GM19099 (cell line): ENCODE measurements around the gene IPO9.

Experiments
- POLR2A ChIP-seq: IDR thresholded peaks from 3 replicates; pipeline ENCODE4 v1.6.1; 2011; ENCODE audit warnings: low read depth; ENCODE audit not compliant: insufficient read length; ENCODE audit errors: extremely low read depth

IPO9 gene

DNA sequence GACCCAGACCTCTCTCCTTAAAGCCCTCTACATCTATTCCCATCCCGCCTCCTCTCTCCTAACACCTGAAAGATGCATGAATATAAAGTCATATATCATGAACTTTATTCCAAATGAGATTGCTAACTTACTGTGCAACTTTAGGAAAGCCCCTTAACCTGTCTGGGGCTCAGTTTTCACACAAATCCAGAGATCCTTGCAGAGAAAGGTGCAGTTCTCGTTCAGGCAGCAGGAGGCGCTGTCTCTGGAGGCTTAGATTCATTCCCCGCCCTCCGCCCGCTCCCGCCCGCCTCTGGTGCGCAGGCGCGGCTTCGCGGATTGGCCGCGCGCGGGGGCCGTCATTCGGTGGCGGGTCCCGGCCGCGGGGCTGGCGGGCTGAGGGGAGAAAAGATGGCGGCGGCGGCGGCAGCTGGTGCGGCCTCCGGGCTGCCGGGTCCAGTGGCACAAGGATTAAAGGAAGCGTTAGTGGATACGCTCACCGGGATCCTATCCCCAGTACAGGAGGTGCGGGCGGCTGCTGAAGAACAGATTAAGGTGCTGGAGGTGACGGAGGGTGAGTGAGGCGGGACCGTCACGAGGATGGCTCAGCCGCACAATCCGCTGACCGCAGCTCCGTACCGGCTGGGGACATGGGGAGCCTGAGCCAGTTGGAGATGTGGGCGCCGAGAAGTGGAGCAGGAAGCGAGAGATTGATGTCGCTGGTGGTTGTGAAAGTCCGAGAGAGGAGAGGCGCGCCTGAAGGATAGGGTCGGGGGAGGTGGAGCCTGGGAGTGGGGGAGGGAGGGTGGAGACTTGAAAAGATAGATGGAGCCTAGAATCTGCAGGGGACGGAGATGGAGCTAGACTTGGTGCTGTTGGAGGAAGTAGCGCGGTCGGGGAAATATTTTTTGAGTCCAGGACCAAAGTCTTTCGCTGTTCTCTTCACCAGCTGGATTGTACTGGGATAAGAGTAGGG is at the start of gene IPO9:
Gene IPO9, plus strand, starts transcription at position 338 of the 955 bp plus-strand sequence. Its CDS starts 53 bp downstream, at position 391.
- peak; percentile 89 for TF ChIP-seq POLR2A

DNA sequence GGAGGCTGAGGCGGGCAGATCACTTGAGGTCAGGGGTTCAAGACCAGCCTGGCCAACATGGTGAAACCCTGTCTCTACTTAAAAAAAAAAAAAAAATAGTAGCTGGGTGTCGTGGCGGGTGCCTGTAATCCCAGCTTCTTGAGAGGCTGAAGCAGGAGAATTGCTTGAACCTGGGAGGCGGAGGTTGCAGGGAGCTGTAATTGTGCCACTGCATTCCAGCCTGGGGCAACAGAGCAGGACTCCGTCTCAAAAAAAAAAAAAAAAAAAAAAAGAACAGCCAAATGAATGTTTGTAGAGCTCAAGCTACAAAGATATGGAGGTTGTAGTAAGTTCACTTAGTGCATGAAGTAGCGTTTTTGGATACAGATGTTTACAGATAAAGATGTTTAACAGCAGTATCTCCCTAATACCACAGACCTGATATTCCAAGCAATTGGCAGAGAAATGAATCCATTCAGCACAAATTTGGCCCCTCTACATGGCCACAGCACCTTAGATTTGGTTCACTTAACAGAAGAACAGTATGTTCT is 49.5 kb upstream of the IPO9 start:
- TF ChIP-seq POLR2A: no peak

DNA sequence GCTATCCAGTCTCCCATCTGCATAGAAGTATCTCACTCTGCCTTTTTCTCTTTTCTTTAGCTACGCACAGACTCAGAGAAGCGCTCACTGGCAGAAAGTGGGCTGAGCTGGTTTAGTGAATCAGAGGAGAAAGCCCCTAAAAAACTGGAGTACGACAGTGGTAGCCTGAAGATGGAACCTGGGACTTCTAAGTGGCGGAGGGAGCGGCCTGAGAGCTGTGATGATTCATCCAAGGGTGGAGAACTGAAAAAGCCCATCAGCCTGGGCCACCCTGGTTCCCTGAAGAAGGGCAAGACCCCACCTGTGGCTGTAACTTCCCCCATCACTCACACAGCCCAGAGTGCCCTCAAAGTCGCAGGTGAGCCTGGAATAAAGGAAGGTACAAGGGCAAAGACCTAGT is 48.0 kb upstream of the IPO9 start:
- no peak for TF ChIP-seq POLR2A

DNA sequence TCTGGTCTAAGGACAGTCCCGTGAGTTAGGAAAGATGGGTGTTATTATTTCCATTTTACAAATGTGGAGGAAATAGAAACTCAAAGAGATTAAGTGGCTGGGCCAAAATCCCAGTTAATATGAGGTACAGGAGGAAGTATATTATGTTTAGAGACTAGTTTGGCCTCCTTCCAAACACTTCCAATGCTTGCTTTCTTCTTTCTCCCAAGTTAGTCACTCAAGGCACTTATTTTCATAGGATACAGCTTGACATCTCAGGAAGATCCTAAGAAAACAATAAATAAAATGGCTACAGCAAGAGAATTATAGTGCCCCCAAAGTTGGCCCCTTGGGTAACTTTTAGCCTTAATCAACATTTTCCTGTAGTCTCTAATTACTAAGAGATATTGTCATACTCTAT is 47.5 kb upstream of the IPO9 start:
- TF ChIP-seq POLR2A: no peak

DNA sequence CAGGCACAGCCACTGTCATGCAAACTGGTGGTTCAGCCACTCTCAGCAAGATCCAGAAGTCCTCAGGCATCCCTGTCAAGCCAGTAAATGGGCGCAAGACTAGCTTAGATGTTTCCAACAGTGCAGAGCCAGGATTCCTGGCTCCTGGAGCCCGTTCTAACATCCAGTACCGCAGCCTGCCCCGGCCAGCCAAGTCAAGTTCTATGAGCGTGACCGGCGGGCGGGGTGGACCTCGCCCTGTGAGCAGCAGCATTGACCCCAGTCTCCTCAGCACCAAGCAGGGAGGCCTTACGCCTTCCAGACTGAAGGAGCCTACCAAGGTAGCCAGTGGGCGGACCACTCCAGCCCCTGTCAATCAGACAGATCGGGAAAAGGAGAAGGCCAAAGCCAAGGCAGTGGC is 46.6 kb upstream of the IPO9 start:
- no peak for TF ChIP-seq POLR2A

DNA sequence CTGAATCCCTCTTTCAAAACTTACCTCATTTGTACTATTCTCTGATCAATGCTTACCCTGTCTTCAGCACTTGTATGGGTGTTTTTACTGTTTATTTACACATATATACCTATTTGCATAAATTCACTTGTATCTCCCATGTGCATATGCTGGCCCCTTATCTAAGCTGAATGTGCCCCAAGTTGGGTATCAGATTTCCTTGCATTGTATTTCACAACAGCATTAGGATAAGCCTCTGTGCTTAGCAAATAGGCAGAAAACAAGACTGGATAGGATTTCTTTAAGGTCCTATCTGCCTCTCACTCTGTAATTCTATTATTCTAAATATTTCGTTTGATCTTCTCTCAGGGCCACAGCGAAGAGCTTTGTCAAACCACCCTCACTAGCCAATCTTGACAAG is 45.9 kb upstream of the IPO9 start:
- TF ChIP-seq POLR2A: no peak

DNA sequence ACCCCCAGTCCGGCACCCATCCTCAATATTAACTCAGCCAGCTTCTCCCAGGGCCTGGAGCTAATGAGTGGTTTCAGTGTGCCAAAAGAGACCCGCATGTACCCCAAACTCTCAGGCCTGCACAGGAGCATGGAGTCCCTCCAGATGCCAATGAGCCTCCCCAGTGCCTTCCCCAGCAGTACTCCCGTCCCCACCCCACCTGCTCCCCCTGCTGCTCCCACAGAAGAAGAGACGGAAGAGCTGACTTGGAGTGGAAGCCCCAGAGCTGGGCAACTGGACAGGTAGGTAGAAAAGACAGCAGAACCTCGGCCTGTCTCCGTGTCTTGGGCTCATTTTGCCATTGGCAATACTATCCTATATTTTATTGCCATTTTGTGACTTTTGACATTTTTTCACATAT is 45.4 kb upstream of the IPO9 start:
- TF ChIP-seq POLR2A: no peak

DNA sequence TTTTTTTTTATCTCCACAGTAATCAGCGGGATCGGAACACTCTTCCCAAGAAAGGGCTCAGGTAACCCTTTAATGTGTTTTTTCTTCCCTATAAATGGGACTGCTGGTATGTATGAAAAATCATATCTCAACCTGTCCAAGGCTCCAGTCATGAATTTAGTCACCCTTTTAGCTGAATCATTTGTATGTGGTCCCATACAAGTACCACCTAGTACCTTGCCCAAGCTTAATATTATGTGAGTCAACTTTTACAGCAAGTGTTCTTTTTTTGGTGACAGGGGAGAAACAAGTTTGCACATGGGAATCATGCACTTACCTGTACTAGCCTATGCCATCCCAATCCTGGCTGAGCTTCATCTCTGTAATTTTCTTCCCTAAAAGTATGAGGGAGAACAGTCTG is 43.7 kb upstream of the IPO9 start:
- TF ChIP-seq POLR2A: no peak

DNA sequence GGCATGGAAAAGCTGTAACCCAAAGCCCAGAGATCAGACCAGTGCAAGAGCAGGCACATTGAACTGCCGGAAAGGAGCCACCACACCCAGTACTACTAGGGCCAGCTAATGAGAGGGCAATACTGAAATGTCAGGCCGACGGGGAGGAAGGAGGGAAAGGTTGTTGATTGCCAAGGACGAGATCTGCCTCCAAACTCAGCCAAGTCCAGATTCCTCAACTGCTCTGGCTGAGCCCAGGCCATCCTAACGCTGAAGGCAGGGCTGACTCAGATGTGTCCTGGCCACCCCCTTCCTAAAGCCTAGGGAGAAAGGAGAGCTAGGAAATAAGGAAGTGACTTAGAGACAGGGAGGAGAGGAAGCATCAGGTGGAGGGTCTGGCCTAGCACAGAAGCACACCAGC is 42.1 kb upstream of the IPO9 start:
- TF ChIP-seq POLR2A: no peak

DNA sequence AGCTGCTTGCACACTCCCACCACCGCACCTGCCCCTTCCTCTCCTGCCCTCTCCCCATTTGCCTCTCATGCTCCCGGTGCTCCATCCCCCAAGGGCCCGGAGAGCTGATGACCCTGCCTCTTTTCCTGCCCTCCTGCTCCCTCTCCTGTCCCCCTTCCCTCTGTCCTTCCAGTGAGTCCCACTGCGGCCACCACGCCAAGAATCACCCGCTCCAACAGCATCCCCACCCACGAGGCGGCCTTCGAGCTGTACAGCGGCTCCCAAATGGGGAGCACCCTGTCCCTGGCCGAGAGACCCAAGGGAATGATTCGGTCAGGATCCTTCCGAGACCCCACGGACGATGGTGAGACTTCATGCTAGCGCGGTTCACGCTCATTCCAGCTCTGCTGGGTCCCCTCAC is 40.7 kb upstream of the IPO9 start:
- no peak for TF ChIP-seq POLR2A

DNA sequence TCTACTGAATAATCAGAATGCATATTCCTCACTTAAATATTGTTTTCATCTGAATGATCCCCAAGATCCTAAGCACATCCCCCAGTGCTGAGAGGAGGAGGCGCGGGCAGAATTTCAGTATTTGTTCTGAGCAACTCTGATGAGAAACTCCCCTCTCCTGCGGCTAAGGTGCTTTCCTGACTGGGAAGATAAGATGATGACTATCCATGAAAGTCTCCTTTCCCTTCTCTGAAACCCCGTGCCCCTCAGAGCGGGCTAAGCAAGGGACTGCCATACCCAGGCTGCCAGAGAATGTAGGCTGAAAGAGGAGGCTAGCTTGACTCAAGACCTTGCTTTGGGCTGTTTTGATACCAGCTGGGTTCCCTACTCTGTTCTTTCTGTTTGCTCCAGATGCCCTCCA is 39.7 kb upstream of the IPO9 start:
- no peak for TF ChIP-seq POLR2A

DNA sequence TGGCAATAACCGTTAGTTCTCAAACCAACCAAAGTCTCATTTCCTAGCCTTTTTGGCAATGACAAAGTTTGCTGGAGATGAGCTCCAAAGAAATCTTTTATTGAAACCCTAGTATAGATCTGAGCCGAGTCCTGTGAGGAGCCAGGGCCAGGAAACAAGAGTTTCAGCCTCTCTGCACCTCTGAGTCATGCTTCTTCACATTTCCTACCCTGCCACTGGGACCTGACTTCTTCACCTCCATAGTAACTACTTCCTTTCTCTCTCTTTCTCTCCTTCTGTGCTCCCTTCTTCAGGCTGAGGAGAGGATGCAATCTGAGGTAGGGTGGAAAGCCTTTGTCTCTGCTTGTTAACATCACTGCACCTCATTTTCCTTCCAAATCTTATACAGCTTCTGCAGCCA is 38.7 kb upstream of the IPO9 start:
- TF ChIP-seq POLR2A: no peak

DNA sequence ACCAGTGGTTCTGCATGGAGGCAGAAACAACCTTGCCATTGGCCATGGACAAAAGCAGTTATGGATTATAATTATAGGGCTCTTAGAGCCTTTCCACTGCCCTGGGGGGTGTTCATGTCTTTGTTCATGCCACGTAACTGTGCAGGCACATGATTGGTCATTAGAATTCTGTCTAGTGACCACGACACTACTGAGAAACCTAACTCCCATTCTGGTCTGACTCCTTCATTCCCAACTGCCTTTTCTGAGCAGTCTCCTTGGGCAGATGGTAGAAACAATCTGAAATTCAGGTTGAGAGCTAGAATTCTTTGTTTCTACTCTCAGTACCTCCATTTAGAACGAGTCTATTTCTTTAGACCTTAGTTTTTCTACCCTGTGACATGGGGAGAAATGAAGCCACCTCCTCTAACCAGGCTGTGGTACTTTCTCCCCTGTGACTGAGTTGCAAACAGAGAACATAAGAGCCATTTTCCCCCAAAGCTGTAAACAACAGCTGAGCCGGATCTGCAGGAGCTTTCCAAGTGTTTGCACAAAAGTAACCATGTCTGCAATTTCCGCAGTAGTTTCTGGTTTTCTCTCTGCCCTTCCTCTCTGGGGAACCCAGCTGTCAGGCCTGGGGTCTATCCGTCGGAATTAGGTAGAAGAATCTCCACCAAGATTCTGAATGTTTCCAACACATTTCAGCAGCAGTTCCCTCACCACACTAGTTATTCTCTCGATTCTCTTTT is 37.7 kb upstream of the IPO9 start:
- TF ChIP-seq POLR2A: no peak

DNA sequence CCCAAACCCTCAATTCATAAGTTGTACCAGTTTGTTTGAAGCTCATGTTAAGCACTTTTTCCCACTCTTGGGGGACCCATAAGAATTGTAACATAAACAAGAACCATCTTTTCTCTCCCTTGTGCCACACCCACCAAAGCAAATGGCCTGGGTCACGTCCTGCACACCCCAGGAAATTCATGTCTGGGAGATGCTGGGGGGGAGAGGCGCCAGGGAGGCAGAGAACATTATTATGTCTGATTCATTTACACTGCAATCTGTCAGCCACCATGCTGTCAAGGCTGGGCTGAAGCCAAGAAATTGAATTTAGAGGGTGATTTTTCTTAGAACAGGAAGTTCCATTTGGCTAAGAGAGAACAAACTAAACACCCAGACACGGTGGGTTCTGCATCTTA is 37.2 kb upstream of the IPO9 start:
- TF ChIP-seq POLR2A: no peak

DNA sequence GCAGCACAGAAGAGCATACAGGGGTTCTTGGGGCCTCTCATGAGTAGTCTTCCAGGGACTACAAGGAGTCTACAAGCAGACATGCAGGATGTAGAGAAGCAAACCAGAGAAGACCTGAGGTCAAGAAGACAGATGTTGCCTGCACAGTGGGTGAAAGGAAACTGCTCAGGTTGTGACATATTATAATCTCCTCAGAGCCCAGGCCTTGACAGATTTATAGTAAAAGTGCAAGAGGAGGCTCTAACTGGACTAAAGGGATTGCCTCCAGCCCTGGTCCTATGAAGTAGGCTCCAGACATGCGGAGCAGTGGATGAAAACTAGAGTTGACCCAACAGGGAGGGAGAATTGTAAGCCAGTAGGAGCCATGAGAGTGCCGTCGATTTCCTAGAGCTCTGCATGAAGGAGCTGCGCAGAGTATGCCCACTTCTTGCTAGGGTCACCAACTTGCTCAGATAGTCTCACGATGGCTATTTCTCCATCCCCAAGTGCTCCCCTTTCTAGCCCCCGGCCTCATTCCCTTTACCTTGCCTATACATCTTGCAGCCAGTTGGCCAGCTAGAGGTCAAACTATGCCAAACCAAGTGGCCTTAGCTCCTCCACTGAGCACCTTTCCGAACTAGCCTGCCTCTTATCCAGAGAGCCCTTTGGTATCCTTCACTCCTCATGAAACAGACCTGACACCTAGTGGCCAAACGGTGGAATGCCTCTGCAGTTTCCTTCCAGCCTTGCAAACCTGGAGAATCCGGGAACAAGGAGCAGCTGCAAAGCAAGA is 36.2 kb upstream of the IPO9 start:
- TF ChIP-seq POLR2A: no peak
